ENCODE data around the gene ABHD2. TPM values are rescaled to one million over a fixed set of nuclear protein-coding genes. Genes with fewer than 3 reads are reported as not detected.

The ABHD2 gene
- total RNA-seq, 1 donor from 2014 or later = 68.2 TPM

- Histone ChIP-seq H3K9me3 (replicated peaks) (no peaks in the 10 kb centered on the region), H3K4me3 (no peak overlapping the region), H3K27me3 (ENCODE audit: low read depth) (no peaks in the 10 kb centered on the region), H3K4me1 (peaks cover 33% of the 10 kb centered on the region), H3K27ac (replicated peaks) (no peak overlapping the region), H3K36me3 (peaks cover 92% of the 10 kb centered on the region)
- DNase-seq = no peak
- TF ChIP-seq CTCF (IDR thresholded peaks at IDR 0.05; ENCODE audit: borderline replicate concordance) = no peak
- intact Hi-C loops (cut with micrococcal nuclease) = loop anchor here (2.0 to 10.0 kb wide), 2 partner anchors 123 to 275 kb away; no protein-coding TSS in a partner anchor
Measured at GRCh38 chr15:89179966-89180875, 92.0 kb downstream of the ABHD2 start.

- TF ChIP-seq CTCF (IDR thresholded peaks at IDR 0.05; ENCODE audit: borderline replicate concordance) = no peak
- no peaks in the 10 kb centered on the region for H3K9me3 ChIP-seq (replicated peaks)
- H3K36me3 ChIP-seq = peaks cover 92% of the 10 kb centered on the region
- peaks cover 19% of the 10 kb centered on the region for H3K4me1 ChIP-seq
- no peak overlapping the region for H3K4me3 ChIP-seq
- intact Hi-C loops (cut with micrococcal nuclease) = no loop called here
- H3K27me3 ChIP-seq (ENCODE audit: low read depth) = no peaks in the 10 kb centered on the region
- DNase-seq = no peak
- no peak overlapping the region for H3K27ac ChIP-seq (replicated peaks)
Measured at GRCh38 chr15:89184357-89184756, 96.1 kb downstream of the ABHD2 start.

DNA sequence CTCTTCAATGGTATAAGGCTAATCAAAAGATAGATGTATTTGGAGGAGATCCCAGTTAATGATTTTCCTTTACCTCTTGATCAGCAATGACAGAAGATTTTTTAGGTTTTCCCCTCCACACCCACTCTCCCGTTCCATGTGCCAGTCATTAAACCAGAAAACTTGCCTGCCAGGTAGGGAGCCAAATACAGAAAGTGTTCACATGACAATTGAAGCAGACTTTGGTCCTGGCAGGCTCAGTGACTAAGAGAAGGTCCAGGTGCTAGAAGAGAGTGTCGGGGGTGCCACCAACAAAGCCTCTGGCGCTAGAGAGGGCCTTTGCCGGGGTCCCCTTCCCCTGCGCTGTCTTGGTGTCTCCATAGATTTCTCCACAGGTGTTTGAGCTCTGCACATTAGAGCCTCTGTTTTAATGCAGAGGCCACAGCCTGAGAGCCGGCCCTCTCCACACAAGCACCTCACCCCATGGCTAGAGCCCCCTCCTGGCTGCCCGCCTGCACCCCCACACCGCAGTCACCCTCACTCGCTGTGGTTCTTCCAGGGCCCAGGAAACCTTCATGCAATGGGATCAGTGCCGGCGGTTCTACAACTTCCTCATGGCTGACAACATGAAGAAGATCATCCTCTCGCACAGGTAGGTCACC lies 96.8 kb downstream of the ABHD2 start:
- Histone ChIP-seq H3K27me3 (ENCODE audit: low read depth) (no peaks in the 10 kb centered on the region), H3K9me3 (replicated peaks) (no peaks in the 10 kb centered on the region), H3K4me1 (peaks cover 12% of the 10 kb centered on the region), H3K36me3 (peaks cover 92% of the 10 kb centered on the region), H3K27ac (replicated peaks) (no peak overlapping the region), H3K4me3 (no peak overlapping the region)
- no peak for DNase-seq
- no peak for TF ChIP-seq CTCF (IDR thresholded peaks at IDR 0.05; ENCODE audit: borderline replicate concordance)
- intact Hi-C loops (cut with micrococcal nuclease) = no loop called here

DNA sequence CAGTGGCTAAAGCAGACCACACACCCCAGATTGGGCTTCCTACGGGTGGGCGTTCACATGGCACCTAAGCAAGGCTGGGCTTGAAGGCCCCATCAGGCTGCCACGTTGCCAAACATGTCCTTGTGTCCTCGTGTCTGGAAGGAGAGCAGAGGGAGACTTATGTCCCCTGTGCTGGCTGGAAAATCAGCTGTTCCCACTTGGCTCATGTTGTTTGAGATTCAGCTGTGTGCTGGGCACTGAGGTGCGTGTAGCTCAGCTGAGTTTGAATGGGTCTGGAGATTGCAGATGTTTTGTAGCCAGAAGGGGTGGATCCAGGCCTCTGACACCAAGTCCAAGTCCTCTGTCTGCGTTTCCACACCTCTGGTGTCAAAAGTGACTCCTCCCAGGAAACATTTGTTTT lies 98.5 kb downstream of the ABHD2 start:
- DNase-seq = no peak
- Histone ChIP-seq H3K36me3 (peaks cover 94% of the 10 kb centered on the region), H3K9me3 (replicated peaks) (no peaks in the 10 kb centered on the region), H3K27ac (replicated peaks) (no peak overlapping the region), H3K4me3 (no peak overlapping the region), H3K27me3 (ENCODE audit: low read depth) (no peaks in the 10 kb centered on the region), H3K4me1 (peaks cover 7% of the 10 kb centered on the region)
- intact Hi-C loops (cut with micrococcal nuclease) = no loop called here
- TF ChIP-seq CTCF (IDR thresholded peaks at IDR 0.05; ENCODE audit: borderline replicate concordance) = no peak

DNA sequence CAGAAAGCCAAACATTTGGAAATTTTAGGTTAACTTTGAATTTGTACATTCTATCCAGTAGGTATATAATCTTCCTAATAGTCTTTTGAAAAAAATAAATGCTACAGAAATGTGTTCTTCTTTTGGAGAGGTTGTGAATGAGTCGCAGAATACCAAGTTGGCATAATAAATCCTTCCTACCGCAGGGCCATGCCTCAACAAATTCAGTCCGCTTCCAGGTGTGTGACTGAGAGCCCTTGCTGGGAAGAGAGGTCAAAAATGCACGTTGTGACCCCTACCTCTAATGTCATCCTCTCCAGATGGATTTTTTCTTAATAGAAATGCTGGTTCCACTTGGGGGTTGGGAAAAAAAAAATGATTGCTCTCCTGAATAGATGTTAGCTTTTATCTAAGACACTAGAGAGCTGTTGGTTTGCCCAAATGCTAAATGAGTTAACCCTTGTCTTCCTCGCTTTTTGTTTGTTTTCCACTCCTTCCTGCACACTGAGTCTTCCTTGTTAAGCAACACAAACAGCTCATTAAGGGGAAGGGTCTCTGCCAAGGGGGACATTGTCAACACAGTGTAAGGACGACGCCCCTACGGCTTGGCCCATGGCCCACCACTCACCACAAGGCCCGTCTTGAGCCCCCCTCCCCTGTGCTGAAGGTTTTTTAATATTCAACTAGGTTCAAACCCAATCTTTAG lies 99.2 kb downstream of the ABHD2 start:
- Histone ChIP-seq H3K4me1 (peaks cover 7% of the 10 kb centered on the region), H3K36me3 (peaks cover 94% of the 10 kb centered on the region), H3K27ac (replicated peaks) (no peak overlapping the region), H3K27me3 (ENCODE audit: low read depth) (no peaks in the 10 kb centered on the region), H3K9me3 (replicated peaks) (no peaks in the 10 kb centered on the region), H3K4me3 (no peak overlapping the region)
- TF ChIP-seq CTCF (IDR thresholded peaks at IDR 0.05; ENCODE audit: borderline replicate concordance) = no peak
- intact Hi-C loops (cut with micrococcal nuclease) = no loop called here
- DNase-seq = no peak

Measured in left ventricle myocardium inferior (tissue), 1 donor.